ENCODE measurements around the gene PHC2.

Gene PHC2

DNA sequence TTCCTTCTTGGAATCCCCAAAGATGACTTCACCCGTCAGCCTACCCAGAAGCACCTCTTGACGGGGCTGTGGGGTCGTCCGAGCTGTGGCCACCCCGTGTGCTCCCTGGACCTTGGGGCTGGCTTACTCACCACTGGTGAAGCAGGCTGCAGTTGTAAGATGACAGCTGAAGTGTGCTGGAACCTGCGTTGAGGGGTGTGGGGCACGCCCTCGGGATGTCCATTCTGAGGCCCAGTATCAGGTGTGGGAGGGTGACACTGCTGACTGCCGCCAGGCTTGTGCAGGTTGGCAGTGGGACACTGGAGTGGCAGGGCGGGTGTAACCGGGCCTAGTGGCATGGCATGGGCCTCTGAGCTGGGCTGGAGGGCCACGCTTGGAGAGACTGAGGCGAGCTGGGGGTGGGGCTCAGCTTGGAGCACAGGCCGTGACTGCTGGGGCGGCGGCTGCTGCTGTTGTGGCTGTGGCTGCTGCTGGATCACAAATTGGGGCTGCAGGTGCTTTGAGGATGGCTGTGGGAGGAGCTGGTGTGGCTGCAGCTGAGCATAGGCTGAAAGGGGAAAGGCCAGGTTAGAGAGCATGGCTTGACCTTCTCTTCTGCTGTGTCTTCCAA lies 76.1 kb downstream of the PHC2 start:
- DNase-seq, result no peak

- no peak for DNase-seq
Observed at GRCh38 chr1:33353531-33353930, 77.4 kb downstream of the PHC2 start.

GRCh38 chr1:33351281-33351660 lies 79.6 kb downstream of the PHC2 start:
- DNase-seq, result no peak

DNA sequence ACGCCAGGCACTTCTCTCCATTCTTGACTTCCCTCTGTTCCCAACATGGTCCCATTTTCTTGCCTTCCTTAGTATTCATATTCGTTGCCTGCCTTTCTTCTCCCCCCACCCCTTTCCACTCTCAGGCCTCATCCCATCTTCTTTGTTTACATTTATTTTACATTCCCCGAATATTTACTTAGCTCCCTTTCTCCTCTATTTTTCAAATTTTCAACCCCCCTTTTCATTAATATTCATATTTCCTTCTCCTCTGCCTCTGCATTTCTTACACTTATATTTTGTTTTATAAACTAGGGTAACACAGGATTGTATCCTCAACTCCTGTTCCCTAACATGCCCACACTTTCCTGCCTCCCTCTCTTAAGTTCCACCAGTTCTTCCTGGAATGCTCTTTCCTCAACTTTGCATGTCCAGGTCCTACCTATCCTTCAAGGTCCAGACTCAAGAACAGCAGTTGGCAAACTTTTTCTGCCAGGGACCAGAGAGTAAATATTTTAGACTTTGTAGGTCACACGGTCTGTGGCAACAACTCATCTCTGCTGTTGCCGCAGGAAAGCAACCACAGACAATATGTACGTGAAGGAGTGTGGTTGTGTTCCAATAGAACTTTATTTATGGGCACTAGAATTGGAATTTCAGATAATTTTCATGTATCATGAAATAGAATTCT lies 80.1 kb downstream of the PHC2 start:
- no peak for DNase-seq

DNA sequence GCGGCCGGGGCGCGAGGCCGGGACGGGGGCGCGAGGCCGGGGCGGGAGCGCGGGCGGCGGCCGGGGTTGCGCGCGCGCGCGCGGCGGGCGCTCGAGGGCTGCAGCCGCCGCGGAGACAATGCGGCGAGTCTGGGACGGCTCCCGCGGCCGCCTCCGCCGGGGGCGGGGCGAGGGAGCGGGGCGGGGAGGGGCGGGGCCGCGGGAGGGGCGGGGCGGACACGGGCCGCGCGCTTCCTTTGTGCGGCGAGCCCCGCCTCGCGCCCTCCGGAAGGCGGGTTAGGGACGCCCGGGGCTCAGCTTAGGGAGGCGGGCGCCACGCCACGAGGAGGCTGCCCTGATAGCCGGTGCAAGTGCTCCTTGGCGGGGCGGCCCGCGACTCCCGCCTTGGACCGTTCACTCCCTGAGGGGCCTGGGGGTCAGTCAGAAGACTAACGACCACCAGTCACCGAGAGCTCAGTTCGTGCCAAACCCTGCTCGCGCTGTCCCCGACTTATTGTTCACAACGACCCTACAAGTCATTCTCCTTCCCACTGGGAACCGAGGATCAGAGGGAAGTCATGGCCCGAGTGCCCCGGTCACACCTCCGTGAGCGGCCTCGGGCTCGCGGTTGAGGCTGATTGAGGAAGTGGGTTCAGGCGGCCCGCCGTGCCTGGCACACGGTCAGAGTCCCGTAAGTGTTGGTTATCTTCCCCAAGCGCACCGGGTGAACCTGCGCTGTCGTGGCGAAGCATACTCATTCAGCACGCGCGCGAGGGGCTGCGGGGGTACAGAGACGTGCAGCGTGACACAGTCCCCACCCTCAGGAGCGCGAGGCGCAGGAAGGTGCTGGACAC lies 80.9 kb downstream of the PHC2 start:
- peak in 53 of 58 donors; percentile 42 to 86 (median 76) for DNase-seq

DNA sequence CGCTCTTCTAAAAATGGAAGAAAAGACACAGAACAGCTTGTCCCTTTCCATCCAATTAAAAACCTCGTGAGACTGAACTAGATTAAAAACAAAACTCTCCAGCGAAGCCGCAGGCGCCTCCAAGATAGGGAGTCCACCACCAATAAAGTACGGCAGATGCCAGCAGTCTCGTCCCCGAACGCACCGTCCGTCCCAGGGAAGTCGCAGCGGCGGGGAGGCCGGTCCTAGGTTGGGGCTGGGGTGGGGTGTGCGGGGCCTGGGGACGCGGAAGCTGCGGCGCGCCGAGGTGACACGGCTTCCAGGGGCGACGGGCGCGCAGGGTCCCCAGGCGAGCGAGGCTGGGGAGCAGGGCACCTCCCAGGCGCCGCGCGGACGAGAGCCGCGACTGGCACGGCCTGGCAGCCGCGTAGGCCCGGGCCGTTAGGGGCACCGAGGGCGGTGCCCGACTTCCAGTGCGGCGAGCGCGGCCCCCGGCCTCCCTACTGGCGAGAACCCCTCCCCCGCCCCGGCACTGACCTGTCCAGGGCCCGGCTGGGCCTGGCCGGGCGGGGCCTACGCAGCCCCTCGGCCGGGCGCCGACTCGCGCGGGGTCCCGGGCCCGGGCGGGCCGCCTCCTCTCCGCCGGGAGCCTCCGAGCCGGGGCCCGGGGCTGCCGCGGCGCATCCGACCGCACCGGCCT lies 81.7 kb downstream of the PHC2 start:
- DNase-seq, result peak in 27 of 58 donors; percentile 27 to 73 (median 52)

DNA sequence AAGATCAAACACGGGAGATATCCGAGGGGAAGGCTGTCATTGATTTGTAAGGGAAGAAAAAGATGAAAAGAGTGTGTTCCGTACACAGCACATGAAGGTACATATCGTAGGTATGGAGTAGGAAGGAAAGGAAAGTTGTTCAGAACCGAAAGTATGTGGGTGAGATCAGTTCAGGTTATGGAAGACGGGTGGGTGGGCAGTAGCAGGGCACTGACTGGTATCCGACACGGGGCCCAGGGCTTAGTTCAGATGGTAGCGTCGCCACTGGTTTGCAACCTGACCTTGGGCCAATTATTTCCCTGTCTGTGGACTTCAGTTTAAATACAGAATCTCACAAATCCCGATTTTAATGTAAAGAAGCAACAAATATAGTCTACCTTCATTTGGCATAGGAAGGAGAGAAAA lies 82.2 kb downstream of the PHC2 start:
- peak in 3 of 58 donors; percentile 12 to 28 (median 16) for DNase-seq

DNA sequence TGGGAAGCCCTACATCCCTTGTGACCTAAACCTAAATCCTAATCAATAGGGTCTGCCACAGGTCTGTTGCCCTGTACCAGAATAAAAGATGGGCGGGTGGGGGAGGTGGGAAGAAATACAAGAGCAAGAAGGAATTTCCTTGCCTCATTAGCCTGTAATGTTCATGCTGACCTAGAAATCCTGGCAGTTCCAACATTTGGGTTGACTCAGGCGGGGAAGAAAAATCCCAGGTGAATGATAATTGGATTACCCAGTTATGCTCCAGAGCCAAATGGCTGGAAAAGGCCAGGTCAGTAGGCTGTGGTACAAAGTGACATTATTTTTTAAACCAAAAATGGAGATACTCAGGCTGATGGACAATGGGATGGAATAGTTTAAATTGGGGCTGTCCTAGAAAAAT lies 82.7 kb downstream of the PHC2 start:
- no peak for DNase-seq

DNA sequence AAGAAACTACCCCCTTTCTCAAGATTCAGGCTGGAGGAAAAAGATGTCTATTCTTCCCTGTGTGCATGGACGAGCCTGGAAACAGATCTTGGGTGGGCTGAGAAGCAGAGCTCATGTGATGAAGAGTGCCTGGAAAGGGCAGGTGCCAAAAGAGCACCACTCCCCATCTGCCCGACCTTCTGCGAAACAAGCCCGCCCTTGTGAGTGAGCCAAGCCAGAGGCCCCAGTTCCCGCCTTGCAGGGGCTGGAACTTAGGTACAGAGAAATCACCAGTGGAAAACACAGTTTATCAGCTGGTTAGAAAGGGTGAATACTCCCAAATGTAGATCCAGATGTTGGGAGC lies 83.3 kb downstream of the PHC2 start:
- DNase-seq, result no peak

DNA sequence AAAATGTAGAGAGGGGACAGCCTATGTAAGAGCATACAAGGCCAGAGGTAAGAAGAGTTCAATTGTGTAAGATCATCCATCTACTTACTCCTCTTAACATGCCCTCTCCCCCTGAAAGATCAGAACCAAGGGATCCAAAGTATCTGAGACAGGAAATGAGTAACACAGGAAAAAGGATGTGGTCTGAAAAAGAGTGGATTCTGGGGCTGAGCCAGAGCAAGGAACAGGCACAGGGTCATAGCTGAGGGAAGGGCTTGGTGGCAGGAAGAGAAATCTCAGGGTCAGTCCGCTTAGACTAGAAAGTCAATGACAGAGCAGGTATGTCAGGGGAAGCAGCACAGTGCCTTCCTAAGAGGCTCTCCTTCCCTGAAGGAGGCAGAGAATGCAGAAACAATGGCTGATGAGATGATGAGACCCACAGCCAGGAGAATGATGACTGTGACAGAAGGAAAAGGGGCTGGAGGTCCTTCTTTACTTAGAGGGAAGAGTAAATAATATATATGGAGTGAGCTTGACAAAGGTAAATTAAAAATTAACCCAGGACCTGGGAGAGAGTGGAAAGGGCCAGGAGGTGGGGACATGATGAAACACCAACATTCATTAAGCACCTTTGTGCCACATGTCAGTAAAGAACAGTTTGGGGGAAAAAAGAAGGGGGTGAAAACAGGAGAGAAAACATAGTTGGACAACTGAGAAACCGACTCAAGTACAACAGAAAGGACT lies 83.8 kb downstream of the PHC2 start:
- DNase-seq, result no peak

DNA sequence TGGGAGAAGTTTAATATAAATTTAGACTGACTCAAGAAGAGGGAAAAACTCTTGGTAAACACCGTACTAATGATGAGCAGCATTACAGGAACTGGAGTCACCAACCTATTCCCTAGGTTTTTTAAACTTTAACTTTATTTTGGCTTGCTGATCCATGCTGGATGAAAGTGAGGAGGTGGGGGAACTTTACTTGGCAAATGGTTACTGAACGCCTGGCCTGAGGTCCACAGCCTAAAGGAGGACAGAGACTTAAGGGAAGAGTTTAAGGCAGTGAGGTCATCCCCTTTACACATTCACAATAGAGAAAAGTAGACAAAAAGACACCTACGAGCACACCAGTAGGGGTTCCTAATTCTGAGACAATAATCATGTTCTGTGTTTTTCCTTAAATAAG lies 84.4 kb downstream of the PHC2 start:
- DNase-seq, result no peak

DNA sequence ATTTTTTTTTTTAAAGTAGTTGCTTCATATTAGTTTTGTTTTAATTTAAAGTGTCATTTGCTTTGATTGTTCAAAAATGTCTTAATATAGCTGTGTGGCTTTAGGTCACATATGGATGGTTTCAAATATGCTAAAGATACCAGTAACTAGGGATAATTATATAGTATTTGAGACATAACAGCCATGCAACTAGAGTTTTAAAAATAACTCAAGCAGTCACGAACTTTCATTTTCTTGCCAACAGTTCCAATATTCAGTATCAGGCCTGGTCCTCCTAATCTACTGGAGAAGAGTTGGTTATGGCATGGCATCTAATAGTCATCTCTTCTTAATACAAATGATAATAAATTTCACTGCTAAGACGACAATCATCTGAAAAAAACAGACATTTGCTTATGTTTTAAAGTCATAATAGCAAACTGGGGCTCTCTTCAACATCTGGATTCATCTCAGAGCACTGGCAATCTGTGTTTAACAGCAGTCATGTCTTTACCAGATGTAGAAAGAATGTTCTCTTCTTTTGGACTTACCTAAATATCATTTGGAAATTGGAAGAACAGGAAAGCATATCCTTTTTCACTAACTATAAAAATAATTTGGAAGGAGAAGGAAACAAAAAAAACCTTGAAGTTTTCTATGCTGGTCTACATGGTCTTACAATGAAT lies 85.9 kb downstream of the PHC2 start:
- no peak for DNase-seq

GRCh38 chr1:33343539-33343938 lies 87.4 kb downstream of the PHC2 start:
- DNase-seq, result no peak

DNA sequence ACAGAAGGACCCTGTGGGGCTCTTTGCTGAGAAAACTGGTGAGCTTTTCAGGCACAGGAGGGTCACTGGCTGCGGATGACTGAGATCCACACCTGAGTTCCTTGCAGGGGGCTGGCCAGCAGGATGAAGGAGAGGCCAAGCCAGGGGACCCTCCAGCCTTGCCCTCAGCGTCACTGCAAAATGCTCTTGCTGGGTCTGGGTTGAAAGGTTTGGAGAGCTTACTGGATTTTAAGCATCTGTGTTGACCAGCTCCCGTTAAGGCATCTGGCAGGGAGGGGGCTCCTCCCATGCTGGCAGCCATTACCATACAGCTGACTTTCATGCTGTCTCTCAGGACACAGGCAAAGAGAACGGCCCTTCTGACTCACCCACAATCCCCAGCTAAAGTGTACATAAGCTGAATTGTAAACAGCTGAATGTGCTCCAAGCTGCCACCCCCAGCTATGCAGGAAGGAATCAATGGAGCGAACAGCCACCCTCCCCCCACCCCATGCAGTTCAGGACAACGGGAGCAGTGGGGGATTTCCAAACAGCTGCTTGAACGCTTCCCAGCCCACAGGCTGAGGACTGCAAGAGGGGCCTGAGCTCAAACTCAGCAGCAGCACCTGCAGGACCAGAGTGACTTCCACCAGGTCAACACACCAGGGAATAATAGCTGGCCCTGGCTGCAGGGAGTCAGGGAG lies 88.7 kb downstream of the PHC2 start:
- DNase-seq, result peak in 50 of 58 donors; percentile 14 to 85 (median 64)

DNA sequence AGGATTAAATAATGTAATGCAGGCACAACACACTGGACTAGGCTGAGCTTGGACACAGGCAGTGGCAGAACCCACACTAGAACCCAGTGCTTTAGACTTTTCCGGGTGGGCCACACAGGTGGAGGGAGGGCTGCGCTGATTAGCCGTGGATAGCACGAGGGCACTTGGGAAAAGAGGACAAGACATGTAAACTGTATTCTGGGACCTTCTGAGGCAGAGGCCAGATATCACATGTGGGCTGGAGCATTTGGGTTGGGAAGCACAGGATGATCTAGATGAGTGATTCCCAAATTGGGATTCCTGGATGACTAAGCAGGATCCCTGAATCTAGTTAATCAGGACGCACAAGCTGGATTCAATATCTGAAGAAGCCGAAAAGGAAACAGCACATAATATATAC lies 89.7 kb downstream of the PHC2 start:
- DNase-seq, result no peak

DNA sequence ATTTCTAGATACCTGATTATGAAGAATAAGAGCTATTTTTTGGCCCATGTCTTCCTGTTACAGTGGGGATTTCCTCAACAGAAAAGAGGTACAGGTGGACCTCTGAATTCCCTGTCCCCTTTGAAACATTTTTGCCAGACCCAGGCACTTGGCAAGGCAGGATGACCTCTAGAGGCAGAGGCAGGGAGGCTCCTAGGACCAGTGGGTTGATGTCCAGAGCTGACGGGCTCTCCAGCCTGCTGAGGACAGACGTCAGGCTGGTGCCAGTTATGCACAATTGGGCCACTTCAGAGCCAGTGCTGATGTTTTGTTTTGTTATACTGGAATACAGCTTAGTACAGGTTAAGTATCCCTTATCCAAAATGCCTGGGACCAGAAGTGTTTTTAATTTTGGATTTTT lies 91.5 kb downstream of the PHC2 start:
- DNase-seq, result peak in 12 of 58 donors; percentile 11 to 61 (median 34)

DNA sequence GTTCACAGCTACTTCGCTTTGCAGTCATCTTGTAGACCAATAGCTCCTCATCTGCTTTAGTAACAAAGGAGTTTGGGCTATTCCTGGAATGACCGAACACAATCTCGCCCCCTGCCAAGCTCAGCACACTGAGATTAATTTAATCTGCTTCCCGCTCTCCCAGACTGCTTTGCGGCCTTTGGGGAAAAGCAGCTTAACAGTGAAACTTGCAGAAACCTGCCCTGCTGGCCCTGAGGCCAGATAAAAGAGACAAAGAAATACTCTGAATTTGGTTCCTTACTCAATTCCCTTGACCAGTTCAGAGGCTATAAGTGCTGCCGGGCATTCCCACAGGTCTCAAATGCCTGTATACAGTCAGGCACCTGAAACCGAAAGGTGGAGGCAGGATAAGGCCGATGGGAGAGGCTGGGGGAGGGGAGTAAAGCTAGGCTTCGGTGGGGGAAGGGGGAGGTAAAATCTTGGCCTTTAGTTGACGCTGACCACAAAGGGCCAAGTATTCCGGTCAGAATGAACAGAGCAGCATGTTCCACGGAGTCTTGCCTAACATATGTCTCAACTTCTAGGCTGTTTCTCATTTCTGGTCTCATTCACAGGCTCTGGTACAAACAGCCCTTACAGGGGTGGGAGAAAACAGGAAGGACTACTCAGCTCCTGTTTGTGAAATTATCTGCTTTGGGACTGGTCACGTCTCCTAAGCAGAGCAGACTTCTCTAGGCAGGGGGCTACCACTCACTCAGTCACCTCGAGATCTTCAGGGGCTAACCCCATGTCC lies 92.3 kb downstream of the PHC2 start:
- peak in 10 of 58 donors; percentile 18 to 59 (median 32) for DNase-seq

- DNase-seq, result no peak
Observed at GRCh38 chr1:33338048-33338439, 92.9 kb downstream of the PHC2 start.

GRCh38 chr1:33337441-33337840 lies 93.5 kb downstream of the PHC2 start:
- DNase-seq, result no peak
